D341Med (cell line): Measurements from ENCODE around the gene ST3GAL2.
"Not testable (repeated sequence)": the region's sequence is repeated elsewhere in the genome, so short reads cannot be mapped to it uniquely, and the experiment has no call there.

Experiments used
- DNase-seq: peaks from one replicate; pipeline ENCODE4 v3.0.0; 2012; ENCODE audit warnings: low spot score

ST3GAL2 gene

GRCh38 chr16:70417661-70418060 is 21.2 kb downstream of the ST3GAL2 start:
- no peak for DNase-seq

- DNase-seq, result no peak
Observed at GRCh38 chr16:70416748-70417616, 21.9 kb downstream of the ST3GAL2 start.

- not testable (repeated sequence) for DNase-seq
Observed at GRCh38 chr16:70413572-70413971, 25.3 kb downstream of the ST3GAL2 start.

- DNase-seq, result no peak
Observed at GRCh38 chr16:70412385-70412784, 26.5 kb downstream of the ST3GAL2 start.

- no peak for DNase-seq
Observed at GRCh38 chr16:70410734-70411133, 28.2 kb downstream of the ST3GAL2 start.

- peak; percentile 81 for DNase-seq
Observed at GRCh38 chr16:70407811-70408274, 31.1 kb downstream of the ST3GAL2 start.

- DNase-seq, result not testable (repeated sequence)
Observed at GRCh38 chr16:70406104-70406503, 32.8 kb downstream of the ST3GAL2 start.

GRCh38 chr16:70402916-70403659 is 35.8 kb downstream of the ST3GAL2 start:
- DNase-seq, result no peak

GRCh38 chr16:70399951-70400350 is 38.9 kb downstream of the ST3GAL2 start:
- no peak for DNase-seq

GRCh38 chr16:70399381-70399780 is 39.5 kb downstream of the ST3GAL2 start:
- DNase-seq, result peak; percentile 82

GRCh38 chr16:70398177-70398743 is 40.6 kb downstream of the ST3GAL2 start:
- DNase-seq, result no peak

GRCh38 chr16:70396246-70396904 is 42.5 kb downstream of the ST3GAL2 start:
- peak; percentile 81 for DNase-seq

GRCh38 chr16:70395345-70395901 is 43.5 kb downstream of the ST3GAL2 start:
- DNase-seq, result peak; percentile 68

- DNase-seq, result no peak
Observed at GRCh38 chr16:70394853-70395252, 44.0 kb downstream of the ST3GAL2 start.

- DNase-seq, result peak; percentile 12
Observed at GRCh38 chr16:70393662-70394061, 45.2 kb downstream of the ST3GAL2 start.

GRCh38 chr16:70392606-70393005 is 46.3 kb downstream of the ST3GAL2 start:
- DNase-seq, result no peak

- peak; percentile 80 for DNase-seq
Observed at GRCh38 chr16:70391881-70392481, 46.9 kb downstream of the ST3GAL2 start.

GRCh38 chr16:70391446-70391845 is 47.5 kb downstream of the ST3GAL2 start:
- DNase-seq, result no peak

- no peak for DNase-seq
Observed at GRCh38 chr16:70390774-70391173, 48.1 kb downstream of the ST3GAL2 start.

- no peak for DNase-seq
Observed at GRCh38 chr16:70388006-70388680, 50.8 kb downstream of the ST3GAL2 start.
